HG03442 (cell line): ENCODE data around the gene BAZ2A.
"Not testable (repeated sequence)": the region's sequence is repeated elsewhere in the genome, so short reads cannot be mapped to it uniquely, and the experiment has no call there.

ENCODE experiments used
- ATAC-seq: cut with Tn5 transposase; IDR thresholded peaks from one replicate; pipeline ENCODE4 v1.9.1; 2021; ENCODE audit warnings: mild to moderate bottlenecking, moderate library complexity; ENCODE audit not compliant: unreplicated experiment

BAZ2A gene

DNA sequence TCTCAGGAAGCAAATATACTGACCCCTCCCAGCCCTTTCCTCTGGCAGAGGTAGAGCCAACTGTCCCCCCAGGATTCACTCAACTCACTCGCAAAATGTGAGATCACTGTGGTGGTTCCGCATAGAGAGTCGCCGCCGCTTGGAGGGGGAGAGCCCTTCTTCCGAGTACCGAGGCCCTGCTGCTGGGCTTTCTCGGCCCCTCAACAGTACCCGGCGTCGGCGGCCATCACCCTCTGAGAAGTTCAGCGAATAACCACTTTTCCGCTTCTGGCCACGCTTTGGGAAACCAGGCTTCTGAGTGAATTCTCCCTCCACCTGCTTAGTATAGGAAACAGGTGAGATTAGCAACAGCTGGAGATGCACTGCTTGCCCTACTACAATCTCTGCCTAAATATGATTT, 31.1 kb downstream of the BAZ2A start:
- no peak for ATAC-seq

- no peak for ATAC-seq
These were observed 33.3 kb downstream of the BAZ2A start for GRCh38 chr12:56596815-56597214.

- ATAC-seq: no peak
These were observed 36.1 kb downstream of the BAZ2A start for GRCh38 chr12:56593909-56594621.

DNA sequence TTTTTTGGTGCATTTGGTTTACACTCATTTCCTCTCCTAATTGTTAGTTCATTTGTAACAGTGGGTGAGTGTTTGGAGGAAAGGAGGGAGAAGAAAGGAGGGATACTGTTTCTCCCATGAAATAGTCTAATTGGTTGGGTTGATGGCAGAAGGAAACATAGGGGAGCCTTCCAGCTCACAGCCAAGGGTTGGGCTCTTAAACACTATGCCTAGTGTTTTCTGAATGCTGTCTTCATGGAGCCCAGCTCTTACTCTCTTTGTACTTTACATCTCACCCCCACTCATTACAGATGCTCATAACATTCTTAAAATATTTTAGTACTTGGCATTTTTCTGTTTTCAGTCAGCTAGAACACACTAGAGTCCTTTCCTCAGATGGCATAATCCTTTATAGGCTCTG, 38.2 kb downstream of the BAZ2A start:
- no peak for ATAC-seq

GRCh38 chr12:56591126-56591525, 39.0 kb downstream of the BAZ2A start:
- ATAC-seq: no peak

GRCh38 chr12:56590237-56590830, 39.8 kb downstream of the BAZ2A start:
- no peak for ATAC-seq

DNA sequence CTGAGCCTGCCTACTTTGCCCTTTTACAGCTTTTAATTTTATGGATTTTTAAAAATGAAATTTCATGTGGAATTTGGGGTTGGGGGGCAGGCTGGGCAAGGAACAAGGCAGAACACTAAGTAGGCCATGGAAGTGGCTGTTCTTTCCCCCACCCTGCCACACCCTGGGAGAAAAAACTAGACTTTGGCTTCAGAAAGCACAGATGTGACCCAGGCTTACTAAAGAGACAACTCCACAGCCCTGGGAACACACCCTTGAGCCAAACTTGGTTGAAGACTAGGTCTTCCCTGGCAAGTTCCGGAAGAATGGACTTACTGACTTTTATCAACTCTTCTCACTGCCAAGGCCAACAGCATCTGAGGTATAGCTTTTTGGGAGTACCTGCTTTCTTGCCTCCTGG, 40.3 kb downstream of the BAZ2A start:
- no peak for ATAC-seq

GRCh38 chr12:56585098-56585497, 45.0 kb downstream of the BAZ2A start:
- no peak for ATAC-seq

GRCh38 chr12:56581418-56582145, 48.5 kb downstream of the BAZ2A start:
- ATAC-seq: no peak

- ATAC-seq: no peak
These were observed 51.1 kb downstream of the BAZ2A start for GRCh38 chr12:56578983-56579546.

GRCh38 chr12:56577248-56577647, 52.9 kb downstream of the BAZ2A start:
- not testable (repeated sequence) for ATAC-seq

DNA sequence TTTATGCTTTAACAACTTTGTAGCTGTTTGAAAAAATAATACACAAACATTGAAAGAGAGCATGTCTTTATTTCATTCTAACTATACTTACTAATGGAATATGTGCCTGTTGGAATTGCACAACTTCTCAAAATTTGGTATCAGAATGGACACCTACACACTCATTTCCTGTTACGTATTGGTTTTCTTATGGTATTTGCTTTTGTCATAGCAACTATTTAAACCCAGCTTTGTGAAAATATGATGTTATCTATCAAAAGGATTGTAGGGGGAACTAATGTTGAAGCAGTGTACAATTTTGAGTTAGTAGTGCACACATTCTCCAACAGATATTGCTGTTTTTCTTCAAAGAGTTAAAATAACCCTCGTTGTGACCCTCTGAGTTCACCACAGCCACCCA, 55.9 kb downstream of the BAZ2A start:
- no peak for ATAC-seq

DNA sequence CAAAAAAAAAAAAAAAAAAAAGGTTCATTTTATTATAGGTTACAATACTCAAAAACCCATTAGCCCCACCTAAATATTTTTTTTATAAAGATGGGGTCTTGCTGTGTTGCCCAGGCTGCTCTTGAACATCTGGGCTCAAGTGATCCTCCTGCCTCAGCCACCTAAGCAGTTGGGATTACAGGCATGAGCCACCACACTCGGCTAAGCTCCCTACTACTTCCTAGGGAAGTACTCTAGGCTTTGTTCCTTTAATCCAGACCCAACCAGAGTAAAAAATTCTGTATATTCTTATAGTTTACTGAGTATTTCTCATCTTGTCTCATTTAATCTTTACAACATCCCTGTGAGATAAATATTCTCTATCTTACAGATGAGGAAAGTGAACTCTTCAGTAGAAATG, 57.8 kb downstream of the BAZ2A start:
- ATAC-seq: no peak

DNA sequence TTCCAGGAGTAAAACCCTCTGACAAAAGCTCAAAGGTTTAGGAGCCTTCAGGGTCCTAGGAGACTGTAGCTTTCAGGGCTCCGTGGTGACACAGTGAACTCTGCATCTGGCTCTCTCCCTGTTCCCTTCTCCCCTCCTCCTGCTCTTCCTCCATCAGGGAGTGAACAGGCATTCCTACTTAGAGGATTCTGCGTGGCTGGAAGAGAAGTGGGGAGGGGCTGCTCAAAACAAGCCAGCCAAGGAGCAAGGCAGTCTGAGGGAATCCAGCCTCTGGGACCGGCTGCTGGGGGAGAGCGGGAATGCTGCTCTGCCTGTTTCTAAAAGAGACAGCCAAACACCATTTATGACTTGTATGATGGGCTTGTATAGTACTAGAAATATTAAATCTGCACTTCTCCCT, 59.0 kb downstream of the BAZ2A start:
- no peak for ATAC-seq

DNA sequence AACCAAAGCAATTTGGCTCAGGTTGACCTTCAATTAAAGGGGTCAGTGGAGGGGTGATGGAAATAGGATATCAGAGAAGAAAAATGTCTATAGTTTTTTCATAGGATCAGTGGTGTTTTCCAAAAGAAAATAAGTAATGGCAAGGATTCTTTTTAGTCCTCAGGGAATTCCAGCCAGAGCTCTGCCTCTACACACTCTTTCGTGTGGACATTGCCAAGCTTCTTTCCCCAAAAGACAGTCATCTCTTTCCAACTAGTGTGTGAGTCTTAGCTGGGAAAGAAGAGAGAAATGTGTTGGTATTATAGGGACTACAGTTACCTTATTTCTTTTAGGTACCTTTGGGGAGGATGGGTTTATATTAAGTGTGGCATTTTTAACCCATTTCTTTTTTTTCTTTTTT, 62.0 kb downstream of the BAZ2A start:
- no peak for ATAC-seq

DNA sequence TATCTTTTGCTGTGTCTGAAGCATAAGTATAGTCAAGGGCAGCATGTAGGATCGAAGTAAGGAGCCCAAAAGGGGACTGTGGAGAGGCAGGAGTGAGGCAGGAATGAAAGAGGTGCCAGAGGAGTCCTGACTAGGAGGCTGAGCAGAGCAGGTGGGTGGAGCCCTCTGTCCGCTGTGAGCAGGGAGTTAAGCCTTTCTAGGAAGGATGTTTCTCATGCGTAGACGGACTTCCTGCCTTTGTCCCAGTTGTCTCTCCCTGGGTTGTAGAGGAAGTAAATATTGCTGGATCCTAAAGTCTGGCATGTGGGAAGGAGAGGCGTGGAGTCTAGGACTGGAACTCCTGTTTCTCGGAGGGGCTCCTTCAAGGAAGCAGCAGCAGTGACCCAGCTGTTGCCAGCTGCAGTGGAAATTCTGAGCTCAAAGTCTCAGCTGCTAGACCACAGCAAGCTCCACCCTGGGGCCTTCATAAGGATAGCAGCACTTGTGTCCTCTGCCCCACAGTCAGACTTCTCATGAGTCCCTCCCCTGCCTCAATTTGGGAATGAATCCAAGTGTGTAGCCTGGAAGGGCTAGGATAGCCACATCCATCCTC, 64.5 kb downstream of the BAZ2A start:
- no peak for ATAC-seq

DNA sequence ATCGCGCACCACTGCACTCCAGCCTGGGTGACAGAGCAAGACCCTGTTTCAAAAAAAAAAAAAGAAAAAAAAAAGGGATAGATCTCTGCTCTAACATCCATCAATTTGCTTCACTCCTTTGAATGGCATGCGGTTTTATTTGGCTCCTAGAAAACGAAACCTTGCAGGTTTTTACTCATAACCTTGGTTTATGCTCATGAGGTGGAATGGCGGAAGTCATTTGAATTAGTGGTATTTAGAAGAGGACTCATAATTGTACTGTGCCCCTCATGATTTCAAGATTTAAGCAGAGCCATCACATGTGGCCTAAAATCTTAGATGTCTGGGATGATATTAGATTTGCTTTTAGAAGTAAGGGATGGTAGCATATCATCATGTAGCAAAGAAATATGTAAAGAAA, 79.1 kb downstream of the BAZ2A start:
- no peak for ATAC-seq

DNA sequence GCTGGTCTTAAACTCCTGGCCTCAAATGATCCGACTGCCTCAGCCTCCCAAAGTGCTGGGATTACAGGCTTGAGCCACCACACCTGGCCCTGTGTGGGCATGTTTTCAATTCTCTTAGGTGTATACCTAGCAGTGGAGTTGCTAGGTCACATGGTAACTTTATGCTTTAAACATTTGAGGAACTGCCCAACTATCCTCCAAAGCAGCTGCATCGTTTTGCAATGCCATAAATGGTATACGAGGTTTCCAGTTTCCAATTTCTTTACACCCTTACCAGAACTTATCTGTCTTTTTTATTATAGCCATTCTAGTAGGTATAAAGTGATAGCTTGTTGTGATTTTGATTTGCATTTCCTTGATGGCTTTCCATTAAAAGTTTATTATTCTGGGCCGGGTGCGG, 83.4 kb downstream of the BAZ2A start:
- no peak for ATAC-seq
